GM21737 (cell line): ENCODE data around the gene AGBL4.

Experiments
- ATAC-seq: cut with Tn5 transposase; IDR thresholded peaks from one replicate; pipeline ENCODE4 v1.9.1; 2021; ENCODE audit warnings: mild to moderate bottlenecking, moderate library complexity; ENCODE audit not compliant: unreplicated experiment

Gene AGBL4

GRCh38 chr1:48568501-48568900 is 1455.3 kb downstream of the AGBL4 start:
- no peak for ATAC-seq

- no peak for ATAC-seq
Observed at GRCh38 chr1:48566492-48566891, 1457.3 kb downstream of the AGBL4 start.

GRCh38 chr1:48563021-48563420 is 1460.7 kb downstream of the AGBL4 start:
- ATAC-seq: no peak

DNA sequence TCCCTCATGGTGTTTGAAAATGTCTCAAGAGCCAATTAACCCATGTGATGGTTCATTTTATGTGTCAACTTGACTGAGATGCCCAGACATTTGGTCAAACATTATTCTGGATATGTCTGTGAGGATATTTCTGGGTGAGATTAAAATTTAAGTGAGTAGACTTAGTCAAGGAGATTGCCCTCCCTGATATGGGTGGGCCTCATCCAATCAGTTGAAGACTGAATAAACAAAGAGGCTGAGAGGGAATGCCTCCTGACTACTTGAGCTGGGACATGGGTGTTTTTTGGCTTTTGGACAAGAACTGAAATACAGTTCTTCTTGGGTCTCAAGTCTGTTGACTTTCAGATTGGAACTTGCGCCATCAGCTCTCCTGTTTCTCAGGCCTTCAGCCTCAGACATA is 1462.3 kb downstream of the AGBL4 start:
- ATAC-seq: no peak

- no peak for ATAC-seq
Observed at GRCh38 chr1:48560577-48560976, 1463.2 kb downstream of the AGBL4 start.

DNA sequence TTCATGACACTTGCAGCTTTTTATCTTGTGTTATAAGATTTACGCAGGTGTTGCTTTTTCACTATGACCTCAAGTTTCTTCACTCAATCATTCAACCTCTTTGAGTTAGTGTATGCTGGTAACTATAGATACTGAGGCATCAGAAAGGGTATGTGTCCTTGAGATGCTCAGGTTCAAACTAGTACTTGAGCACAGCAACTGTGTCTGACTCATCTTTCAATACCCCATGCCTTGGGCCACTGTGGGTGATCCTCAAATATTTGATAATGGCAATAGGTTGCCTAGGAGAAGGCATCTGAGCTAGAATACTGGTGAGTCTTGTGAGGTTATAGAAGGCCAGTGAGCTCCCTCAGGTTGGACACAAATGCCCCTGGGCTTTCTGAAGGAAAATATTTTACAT is 1463.6 kb downstream of the AGBL4 start:
- ATAC-seq: no peak

GRCh38 chr1:48558366-48558765 is 1465.4 kb downstream of the AGBL4 start:
- no peak for ATAC-seq

GRCh38 chr1:48556186-48556850 is 1467.4 kb downstream of the AGBL4 start:
- ATAC-seq: no peak

DNA sequence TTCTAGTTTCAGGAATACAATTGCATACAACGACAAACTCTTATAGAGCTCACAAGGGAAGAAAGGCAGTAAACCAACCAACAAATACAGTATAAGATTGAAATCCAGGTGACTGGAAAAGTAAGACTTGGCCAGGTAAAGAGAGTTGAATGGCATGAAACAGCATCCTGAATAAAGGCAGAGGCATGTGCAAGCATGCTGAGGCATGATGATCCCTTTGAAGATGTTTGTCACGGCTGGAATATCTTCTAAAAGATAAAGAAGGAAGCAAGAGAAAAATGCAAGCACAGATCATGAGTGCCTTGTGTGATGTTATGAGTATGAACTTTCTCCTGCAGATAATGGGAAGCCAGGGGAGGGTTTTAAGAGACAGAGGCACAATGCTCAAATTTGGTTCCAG is 1468.5 kb downstream of the AGBL4 start:
- no peak for ATAC-seq

GRCh38 chr1:48552903-48553606 is 1470.7 kb downstream of the AGBL4 start:
- no peak for ATAC-seq

DNA sequence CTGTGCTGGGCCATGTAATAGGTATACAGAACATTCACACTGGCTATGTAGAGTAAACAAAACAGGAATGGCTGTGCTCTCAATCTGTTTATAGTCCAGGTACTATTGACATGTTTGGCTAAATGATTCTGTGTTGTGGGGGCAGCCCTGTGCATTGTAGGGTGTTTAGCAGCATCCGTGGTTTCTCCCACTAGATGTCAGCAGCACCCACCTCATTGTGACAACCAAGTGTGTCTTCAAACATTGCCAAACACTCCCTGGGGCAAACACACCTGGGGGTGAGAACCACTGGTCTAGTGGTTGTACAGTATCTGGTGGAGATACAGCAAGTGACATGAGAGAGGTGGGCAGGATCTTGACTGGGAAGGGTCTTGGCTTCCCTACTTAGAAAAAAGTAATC is 1471.3 kb downstream of the AGBL4 start:
- no peak for ATAC-seq

DNA sequence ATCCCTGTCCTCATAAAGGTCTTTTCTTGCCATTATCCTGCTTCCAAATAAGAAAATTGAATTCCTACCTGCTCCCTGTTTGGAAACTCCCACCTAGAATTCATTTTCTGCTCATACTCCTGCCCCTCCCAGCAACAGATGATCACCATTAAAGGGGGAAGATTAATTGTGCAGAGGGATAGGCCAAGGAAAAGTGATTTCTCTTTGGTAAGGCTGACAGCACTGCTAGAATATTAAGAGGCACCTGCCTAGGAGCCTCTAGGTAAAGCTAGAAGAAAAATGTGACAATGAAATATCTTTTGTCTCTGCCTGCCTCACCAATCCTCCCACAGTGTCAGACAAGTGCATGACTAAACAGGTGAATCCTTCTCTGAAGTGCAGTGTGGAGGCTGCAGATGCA is 1474.8 kb downstream of the AGBL4 start:
- ATAC-seq: no peak

- no peak for ATAC-seq
Observed at GRCh38 chr1:48547561-48548220, 1476.1 kb downstream of the AGBL4 start.

DNA sequence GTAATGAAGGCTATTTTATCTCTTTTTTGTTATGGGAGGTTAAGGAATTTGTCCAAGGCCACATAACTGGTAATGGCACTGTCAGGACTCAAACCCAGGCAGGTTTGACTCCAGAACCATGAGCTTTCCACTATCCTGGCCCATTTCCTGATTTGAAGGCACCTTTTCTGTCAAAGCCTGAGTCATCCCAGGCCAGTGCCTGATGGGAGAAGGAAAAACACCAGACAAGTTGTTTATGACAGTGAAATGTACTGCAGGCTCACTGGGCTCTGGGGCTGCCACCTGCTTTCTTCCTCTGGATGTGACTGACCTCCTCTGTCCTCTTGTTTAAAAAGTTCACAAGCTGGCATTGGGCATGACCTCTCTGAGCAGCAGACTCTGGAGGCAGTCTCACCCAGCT is 1479.9 kb downstream of the AGBL4 start:
- ATAC-seq: no peak

- no peak for ATAC-seq
Observed at GRCh38 chr1:48540587-48540986, 1483.2 kb downstream of the AGBL4 start.

DNA sequence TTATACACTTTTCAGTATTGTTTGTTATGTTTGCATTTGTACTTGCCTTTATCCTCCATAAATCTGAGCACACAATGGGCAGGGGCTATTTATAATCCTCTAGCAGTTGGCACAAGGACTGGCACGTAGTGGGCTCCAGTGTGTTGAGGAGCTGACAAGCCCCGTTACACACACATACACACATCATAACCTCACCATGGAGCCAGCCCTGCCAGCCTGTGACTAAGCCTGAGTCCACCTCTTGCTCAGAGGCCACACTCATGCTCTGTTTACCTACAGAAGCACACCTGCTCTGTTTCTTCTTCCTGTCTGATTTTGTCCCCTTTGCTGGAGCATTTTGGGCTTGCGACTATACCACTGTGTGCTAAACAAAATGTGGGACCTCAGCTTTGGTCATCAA is 1487.3 kb downstream of the AGBL4 start:
- ATAC-seq: no peak

DNA sequence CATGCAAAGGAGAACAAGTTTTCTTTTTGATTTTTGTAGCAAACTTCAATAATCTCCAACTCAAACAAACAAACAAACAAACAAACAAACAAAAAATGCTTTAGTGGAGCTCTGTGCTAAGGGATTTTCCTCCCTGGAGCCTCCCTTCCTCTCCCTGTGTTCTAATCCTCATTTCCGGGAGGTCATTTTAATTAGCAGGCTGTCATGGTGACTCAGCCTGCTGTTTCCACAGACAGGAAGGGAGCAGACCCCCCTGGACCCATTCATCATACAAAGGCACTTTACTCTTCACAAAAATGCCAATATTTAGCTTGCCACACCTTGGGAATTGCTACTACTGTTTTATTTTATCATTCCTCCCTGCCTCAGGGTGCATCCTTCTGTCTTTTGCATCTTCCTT is 1490.8 kb downstream of the AGBL4 start:
- no peak for ATAC-seq

GRCh38 chr1:48530727-48531351 is 1492.9 kb downstream of the AGBL4 start:
- peak; percentile 54 for ATAC-seq

DNA sequence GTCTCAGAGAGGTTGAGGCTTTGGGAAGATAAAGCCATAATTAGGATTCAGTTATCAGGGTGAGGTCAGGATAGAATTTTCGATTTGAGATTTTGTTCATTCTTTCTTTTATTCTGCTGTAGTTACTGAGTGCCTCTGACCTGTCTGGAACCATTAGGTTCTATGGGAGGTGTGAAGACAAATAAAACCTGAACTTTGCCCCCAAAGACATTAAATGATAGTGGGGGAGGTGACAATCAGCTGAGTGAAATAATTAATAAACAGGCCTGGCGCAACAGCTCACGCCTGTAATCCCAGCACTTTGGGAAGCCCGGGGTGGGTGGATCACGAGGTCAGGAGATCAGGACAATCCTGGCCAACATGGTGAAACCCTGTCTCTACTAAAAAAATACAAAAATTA is 1496.7 kb downstream of the AGBL4 start:
- no peak for ATAC-seq

- no peak for ATAC-seq
Observed at GRCh38 chr1:48526008-48526710, 1497.6 kb downstream of the AGBL4 start.

GRCh38 chr1:48524892-48525467 is 1498.8 kb downstream of the AGBL4 start:
- ATAC-seq: no peak
